ENCODE data around the gene CTSF. TPM values are rescaled to one million over a fixed set of nuclear protein-coding genes. Genes with fewer than 3 reads are reported as not detected.

Gene CTSF
- total RNA-seq, 1 experiment from 2014 or later: 11.8 TPM

GRCh38 chr11:66564984-66565383, 3.4 kb downstream of the CTSF start:
- POLR2A ChIA-PET: no interaction called here
- no peak for DNase-seq (ENCODE audit: unreplicated experiment)
- BruUV-seq (replicated peaks): no TSS peak
- H3K27ac Mint-ChIP-seq (ENCODE audit: low read depth, unreplicated experiment): no peak overlapping the region
- H3K4me1 Mint-ChIP-seq (ENCODE audit: insufficient read depth, unreplicated experiment): peaks cover 7% of the 10 kb centered on the region
- no peaks in the 10 kb centered on the region for H3K9me3 Mint-ChIP-seq (ENCODE audit: unreplicated experiment)
- intact Hi-C loops (cut with micrococcal nuclease): no loop called here
- H3K36me3 Mint-ChIP-seq (ENCODE audit: insufficient read depth, unreplicated experiment): no peaks in the 10 kb centered on the region
- CTCF ChIA-PET: interaction anchor here (0.6 kb wide), 1 partner anchor 13 kb away, joined by 3 read pairs; no protein-coding TSS in a partner anchor
- no peak for TF ChIP-seq CTCF (IDR thresholded peaks at IDR 0.05; ENCODE audit: unreplicated experiment)
- H3K27me3 Mint-ChIP-seq (ENCODE audit: insufficient read depth, unreplicated experiment): no peaks in the 10 kb centered on the region
- no peak overlapping the region for H3K4me3 Mint-ChIP-seq (ENCODE audit: unreplicated experiment)

GRCh38 chr11:66564538-66564937, 3.9 kb downstream of the CTSF start:
- H3K36me3 Mint-ChIP-seq (ENCODE audit: insufficient read depth, unreplicated experiment): no peaks in the 10 kb centered on the region
- peaks cover 7% of the 10 kb centered on the region for H3K4me1 Mint-ChIP-seq (ENCODE audit: insufficient read depth, unreplicated experiment)
- no peak overlapping the region for H3K27ac Mint-ChIP-seq (ENCODE audit: low read depth, unreplicated experiment)
- BruUV-seq (replicated peaks): no TSS peak
- intact Hi-C loops (cut with micrococcal nuclease): no loop called here
- no peak overlapping the region for H3K4me3 Mint-ChIP-seq (ENCODE audit: unreplicated experiment)
- ChIA-PET POLR2A (no interaction called here), CTCF (no interaction called here)
- TF ChIP-seq CTCF (IDR thresholded peaks at IDR 0.05; ENCODE audit: unreplicated experiment): no peak
- no peaks in the 10 kb centered on the region for H3K27me3 Mint-ChIP-seq (ENCODE audit: insufficient read depth, unreplicated experiment)
- DNase-seq (ENCODE audit: unreplicated experiment): no peak
- no peaks in the 10 kb centered on the region for H3K9me3 Mint-ChIP-seq (ENCODE audit: unreplicated experiment)

GRCh38 chr11:66563832-66564231, 4.6 kb downstream of the CTSF start:
- Mint-ChIP-seq H3K9me3 (ENCODE audit: unreplicated experiment) (no peaks in the 10 kb centered on the region), H3K4me3 (ENCODE audit: unreplicated experiment) (no peak overlapping the region), H3K4me1 (ENCODE audit: insufficient read depth, unreplicated experiment) (peaks cover 4% of the 10 kb centered on the region), H3K36me3 (ENCODE audit: insufficient read depth, unreplicated experiment) (no peaks in the 10 kb centered on the region), H3K27ac (ENCODE audit: low read depth, unreplicated experiment) (no peak overlapping the region), H3K27me3 (ENCODE audit: insufficient read depth, unreplicated experiment) (no peaks in the 10 kb centered on the region)
- no peak for DNase-seq (ENCODE audit: unreplicated experiment)
- CTCF ChIA-PET: interaction anchor here (1.0 kb wide), 1 partner anchor 16 kb away, joined by 3 read pairs; no protein-coding TSS in a partner anchor
- intact Hi-C loops (cut with micrococcal nuclease): no loop called here
- BruUV-seq (replicated peaks): no TSS peak
- TF ChIP-seq CTCF (IDR thresholded peaks at IDR 0.05; ENCODE audit: unreplicated experiment): no peak
- POLR2A ChIA-PET: interaction anchor here (0.6 kb wide), 2 partner anchors 14 to 427 kb away, joined by 3 read pairs; no protein-coding TSS in a partner anchor

GRCh38 chr11:66562907-66563583, 5.4 kb downstream of the CTSF start:
- Mint-ChIP-seq H3K36me3 (ENCODE audit: insufficient read depth, unreplicated experiment) (no peaks in the 10 kb centered on the region), H3K9me3 (ENCODE audit: unreplicated experiment) (no peaks in the 10 kb centered on the region), H3K4me1 (ENCODE audit: insufficient read depth, unreplicated experiment) (no peaks in the 10 kb centered on the region), H3K27ac (ENCODE audit: low read depth, unreplicated experiment) (no peak overlapping the region), H3K4me3 (ENCODE audit: unreplicated experiment) (no peak overlapping the region), H3K27me3 (ENCODE audit: insufficient read depth, unreplicated experiment) (no peaks in the 10 kb centered on the region)
- DNase-seq (ENCODE audit: unreplicated experiment): no peak
- no TSS peak for BruUV-seq (replicated peaks)
- POLR2A ChIA-PET: interaction anchor here (0.6 to 2.4 kb wide), 2 partner anchors 13 to 54 kb away, joined by 3 to 8 read pairs; partner anchors contain the start of gene RBM14
- intact Hi-C loops (cut with micrococcal nuclease): no loop called here
- no peak for TF ChIP-seq CTCF (IDR thresholded peaks at IDR 0.05; ENCODE audit: unreplicated experiment)
- CTCF ChIA-PET: interaction anchor here (0.5 to 1.0 kb wide), 4 partner anchors 17 to 1110 kb away, joined by 3 to 5 read pairs (median 3); no protein-coding TSS in a partner anchor

Measured in MCF 10A (cell line).